Brain microvascular endothelial cell (primary cell): ENCODE data around the gene TNNC1.

ENCODE experiments used
- DNase-seq: peaks from one replicate; pipeline ENCODE4 v3.0.0-alpha.2; 2020
- H3K27ac ChIP-seq: fragments of 250-450 bp; sonication (Bioruptor Pico); 2 replicates; pipeline ENCODE4 v1.5.1; 2020; ENCODE audit warnings: mild to moderate bottlenecking, moderate library complexity
- H3K27me3 ChIP-seq: fragments of 250-450 bp; sonication (Bioruptor Pico); replicated peaks from 2 replicates; pipeline ENCODE4 v1.5.1; 2020; ENCODE audit warnings: mild to moderate bottlenecking
- H3K36me3 ChIP-seq: fragments of 250-450 bp; sonication (Bioruptor Pico); replicated peaks from 2 replicates; pipeline ENCODE4 v1.5.1; 2020; ENCODE audit warnings: mild to moderate bottlenecking
- H3K4me3 ChIP-seq: 2 replicates; pipeline ENCODE4 v1.5.1; 2011; ENCODE audit warnings: low read depth, mild to moderate bottlenecking, control low read depth, low read length, moderate library complexity
- in situ Hi-C: cut with HindIII; loops from 2 replicates; pipeline ENCODE4 v1.10.0; 2017; ENCODE audit warnings: low sequenced_read_pairs, low pct_ligation_motif_present
- TF ChIP-seq, protein P1 (sequence below): IDR thresholded peaks from 2 replicates; pipeline ENCODE4 v1.5.1; 2011; ENCODE audit warnings: low read depth, mild to moderate bottlenecking, moderate library complexity, low read length, control low read depth, inconsistent platforms; ENCODE audit errors: missing control alignments

TNNC1 gene

GRCh38 chr3:52441772-52442332 lies 12.0 kb downstream of the TNNC1 start:
- H3K27ac ChIP-seq: no peak overlapping the region
- H3K27me3 ChIP-seq: no peaks in the 10 kb centered on the region
- in situ Hi-C loops: no loop called here
- no peak for DNase-seq
- H3K36me3 ChIP-seq: no peaks in the 10 kb centered on the region
- H3K4me3 ChIP-seq: no peak overlapping the region
- TF ChIP-seq, protein P1, sequence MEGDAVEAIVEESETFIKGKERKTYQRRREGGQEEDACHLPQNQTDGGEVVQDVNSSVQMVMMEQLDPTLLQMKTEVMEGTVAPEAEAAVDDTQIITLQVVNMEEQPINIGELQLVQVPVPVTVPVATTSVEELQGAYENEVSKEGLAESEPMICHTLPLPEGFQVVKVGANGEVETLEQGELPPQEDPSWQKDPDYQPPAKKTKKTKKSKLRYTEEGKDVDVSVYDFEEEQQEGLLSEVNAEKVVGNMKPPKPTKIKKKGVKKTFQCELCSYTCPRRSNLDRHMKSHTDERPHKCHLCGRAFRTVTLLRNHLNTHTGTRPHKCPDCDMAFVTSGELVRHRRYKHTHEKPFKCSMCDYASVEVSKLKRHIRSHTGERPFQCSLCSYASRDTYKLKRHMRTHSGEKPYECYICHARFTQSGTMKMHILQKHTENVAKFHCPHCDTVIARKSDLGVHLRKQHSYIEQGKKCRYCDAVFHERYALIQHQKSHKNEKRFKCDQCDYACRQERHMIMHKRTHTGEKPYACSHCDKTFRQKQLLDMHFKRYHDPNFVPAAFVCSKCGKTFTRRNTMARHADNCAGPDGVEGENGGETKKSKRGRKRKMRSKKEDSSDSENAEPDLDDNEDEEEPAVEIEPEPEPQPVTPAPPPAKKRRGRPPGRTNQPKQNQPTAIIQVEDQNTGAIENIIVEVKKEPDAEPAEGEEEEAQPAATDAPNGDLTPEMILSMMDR: no peak

DNA sequence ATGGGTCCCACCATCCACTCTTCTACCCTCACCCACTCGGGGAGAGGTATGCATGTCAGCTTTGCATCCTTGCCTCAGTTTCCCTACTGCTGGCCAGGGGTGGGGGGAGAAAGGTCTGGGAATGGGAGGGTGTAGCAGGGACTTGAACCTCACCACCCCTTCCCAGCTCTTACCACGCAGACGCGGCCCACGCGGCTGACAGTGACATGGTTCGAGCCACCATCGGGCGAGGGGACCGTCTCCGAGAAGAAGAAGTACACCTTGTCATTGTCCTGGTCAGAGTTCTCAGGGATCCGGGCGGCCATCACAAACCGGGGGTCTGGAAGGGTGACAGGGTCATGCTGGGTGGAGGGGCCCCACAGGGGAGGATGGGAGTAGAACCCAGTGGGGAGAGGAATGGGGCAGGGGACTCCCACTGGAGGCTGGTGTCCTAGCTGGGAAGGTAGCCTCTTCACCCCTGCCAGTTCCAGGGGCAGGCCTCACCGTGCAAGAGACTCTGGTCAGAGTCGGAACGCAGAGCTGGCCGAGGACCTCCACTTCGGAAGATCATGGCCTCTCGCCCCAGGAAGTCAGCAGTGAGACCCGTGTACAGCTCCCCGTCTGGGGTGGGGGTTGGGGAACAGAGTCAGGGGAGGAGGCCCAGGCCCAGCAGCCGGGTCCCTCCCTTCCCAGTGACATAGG lies 12.6 kb downstream of the TNNC1 start:
- H3K36me3 ChIP-seq: no peaks in the 10 kb centered on the region
- in situ Hi-C loops: no loop called here
- H3K27me3 ChIP-seq: no peaks in the 10 kb centered on the region
- TF ChIP-seq, protein P1: no peak
- no peak overlapping the region for H3K4me3 ChIP-seq
- H3K27ac ChIP-seq: no peak overlapping the region
- no peak for DNase-seq

DNA sequence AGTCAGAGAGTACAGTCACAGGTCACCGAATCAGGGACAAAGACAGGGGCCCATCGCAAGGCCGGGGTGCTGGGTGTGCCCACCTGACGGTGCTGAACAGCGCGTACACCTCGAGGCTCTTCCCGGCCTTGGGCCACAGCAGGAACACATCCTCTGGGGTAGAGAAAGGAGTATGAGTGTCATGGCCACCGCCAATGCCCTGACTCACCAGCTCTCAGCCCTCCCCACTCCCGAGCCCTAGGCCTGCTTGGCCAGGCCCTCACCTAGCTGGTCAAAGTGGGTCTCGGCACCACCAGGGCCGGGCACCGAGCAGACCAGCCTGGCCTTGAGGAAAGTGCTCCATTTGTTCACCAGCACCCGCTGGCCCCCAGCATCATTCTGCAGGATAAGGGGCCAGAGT lies 13.2 kb downstream of the TNNC1 start:
- in situ Hi-C loops: no loop called here
- Histone ChIP-seq H3K27me3 (no peaks in the 10 kb centered on the region), H3K4me3 (no peak overlapping the region), H3K27ac (no peak overlapping the region), H3K36me3 (no peaks in the 10 kb centered on the region)
- DNase-seq: no peak
- TF ChIP-seq, protein P1: no peak

DNA sequence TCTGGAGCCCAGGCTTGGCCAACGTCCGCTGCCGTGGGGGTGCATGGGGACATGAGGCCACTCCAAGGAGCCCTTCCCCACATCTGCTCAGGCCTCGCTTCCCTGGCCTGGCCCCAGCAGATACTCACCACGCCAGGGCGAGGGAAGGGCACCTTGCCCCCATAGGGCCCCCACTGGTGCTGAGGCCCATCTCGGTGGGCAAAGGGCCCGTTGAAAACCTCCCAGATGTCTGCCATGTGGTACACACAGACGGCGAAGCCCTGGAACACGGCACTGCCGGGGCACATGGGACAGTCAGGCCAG lies 13.6 kb downstream of the TNNC1 start:
- Histone ChIP-seq H3K27me3 (no peaks in the 10 kb centered on the region), H3K4me3 (no peak overlapping the region)

DNA sequence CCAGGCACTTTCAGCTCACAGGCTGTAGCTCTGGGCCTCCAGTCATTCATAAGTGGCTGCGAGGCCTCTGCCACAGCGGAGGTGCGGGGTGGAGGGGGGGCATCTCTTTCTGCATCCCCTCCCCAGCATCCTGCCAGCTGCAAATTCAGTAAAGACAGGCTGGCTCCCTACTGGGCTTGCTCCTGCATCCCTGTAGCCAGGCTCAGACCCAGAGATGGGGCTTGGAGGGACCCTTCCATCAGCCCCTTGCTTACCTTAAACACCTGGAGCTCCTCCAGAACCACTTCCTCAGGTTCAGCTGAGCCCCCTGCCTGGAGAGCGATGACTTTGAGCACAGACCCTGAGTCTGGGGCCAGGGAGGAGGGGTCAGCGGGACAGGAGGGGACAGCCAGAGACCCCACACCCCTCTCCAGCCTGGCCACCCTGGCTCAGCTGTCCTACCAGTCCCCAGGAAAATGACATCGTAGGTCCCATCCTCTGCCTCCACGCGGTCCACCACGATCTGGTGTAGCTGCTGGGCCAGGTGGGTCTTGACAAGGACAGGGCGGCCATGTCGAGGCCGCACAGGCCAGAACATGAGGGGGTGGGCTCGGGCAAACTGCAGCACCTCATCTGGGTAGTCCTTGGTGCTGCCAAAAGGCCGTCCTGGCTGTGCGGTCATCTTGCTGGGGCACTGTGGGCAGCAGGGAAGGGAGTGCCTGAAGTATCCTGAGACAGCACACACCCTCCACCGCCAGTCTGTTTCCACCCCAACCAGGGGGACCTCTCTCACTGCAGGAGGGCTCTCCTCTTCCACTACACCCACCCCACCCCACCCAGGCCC lies 14.2 kb downstream of the TNNC1 start:
- in situ Hi-C loops: no loop called here
- H3K36me3 ChIP-seq: no peaks in the 10 kb centered on the region

More for the DNA sequence above, 13.6 kb downstream of the TNNC1 start:
- DNase-seq: no peak
- Histone ChIP-seq H3K36me3 (no peaks in the 10 kb centered on the region), H3K27ac (no peak overlapping the region)
- in situ Hi-C loops: no loop called here
- TF ChIP-seq, protein P1: no peak

More for the DNA sequence above, 14.2 kb downstream of the TNNC1 start:
- H3K4me3 ChIP-seq: no peak overlapping the region
- H3K27me3 ChIP-seq: no peaks in the 10 kb centered on the region
- no peak for DNase-seq
- TF ChIP-seq, protein P1: no peak
- H3K27ac ChIP-seq: no peak overlapping the region
